PC-3 (cell line): Measurements from ENCODE around the gene IFFO2.

Experiments used
- CTCF ChIP-seq: fragments of 300-600 bp; sonication (generic); conservative IDR thresholded peaks from 2 replicates; pipeline ENCODE4 v1.5.1; 2017; ENCODE audit warnings: antibody characterized with exemption, low read depth, mild to moderate bottlenecking, low read length
- EZH2phosphoT487 ChIP-seq: fragments of 300-600 bp; sonication (generic); IDR thresholded peaks from 2 replicates; pipeline ENCODE4 v1.6.1; 2018; ENCODE audit warnings: mild to moderate bottlenecking, antibody characterized with exemption, low read length, borderline replicate concordance

DNA sequence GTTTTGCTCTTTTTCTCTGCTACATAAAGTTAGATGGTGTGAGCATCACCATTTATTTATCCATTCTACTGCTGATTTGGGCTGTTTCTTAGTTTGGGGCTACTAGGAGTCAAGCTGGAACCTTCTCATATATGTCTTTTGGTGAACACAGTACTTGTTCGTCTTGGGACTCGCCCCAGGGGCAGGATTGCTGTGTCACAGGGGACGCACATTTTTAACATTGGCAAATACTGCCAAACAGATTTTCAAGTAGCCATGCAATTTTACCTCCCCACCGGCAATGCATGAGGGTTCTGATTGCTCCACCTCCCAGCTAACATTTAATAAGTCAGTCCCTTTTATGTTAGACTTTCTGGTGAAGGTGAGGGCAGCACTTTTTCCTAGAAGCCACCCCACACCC lies 7.5 kb upstream of the IFFO2 start:
- TF ChIP-seq EZH2phosphoT487 = no peak
- TF ChIP-seq CTCF = no peak
